ENCODE results near the gene HSD17B7.

The HSD17B7 gene

GRCh38 chr1:162859191-162859590 is 68.7 kb downstream of the HSD17B7 start:
- DNase-seq, result no peak

GRCh38 chr1:162861101-162861500 is 70.6 kb downstream of the HSD17B7 start, which contains the start of gene CCDC190:
TSS of gene CCDC190 (minus strand) at chr1:162861175. CDS start at chr1:162859646, 1,529 bp downstream.
- DNase-seq, result no peak

- no peak for DNase-seq
Observed at GRCh38 chr1:162861625-162862024, 71.1 kb downstream of the HSD17B7 start.
